Activated CD4-positive, alpha-beta T cell treated with anti-CD3 and anti-CD28 coated beads, Interleukin-2, amount 50 U/mL, for 1 hour (primary cell): ENCODE measurements around the gene ERCC3.
"Not testable (repeated sequence)": the region's sequence is repeated elsewhere in the genome, so short reads cannot be mapped to it uniquely, and the experiment has no call there.

Experiments used
- DNase-seq: peaks from one replicate; pipeline ENCODE4 v3.0.0-alpha.2; 2020

The ERCC3 gene

DNA sequence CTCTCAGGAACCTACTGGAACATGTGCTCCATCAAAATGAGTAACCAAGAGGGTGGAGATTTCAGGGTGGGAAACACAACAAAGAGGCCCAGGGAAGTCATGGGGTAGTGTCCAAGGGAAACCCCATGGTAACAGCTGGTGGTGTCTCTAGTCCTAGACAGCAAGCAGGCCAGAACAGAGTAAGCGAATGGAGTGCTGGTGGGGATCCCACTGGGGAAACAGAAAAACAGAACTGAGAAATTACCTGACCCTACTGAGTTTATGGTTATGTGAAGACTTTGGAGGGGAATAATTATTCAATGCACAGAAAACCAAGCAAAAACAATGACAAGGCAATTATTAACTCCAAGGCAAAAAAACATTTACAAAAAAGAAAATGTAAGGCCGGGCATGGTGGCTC, 16.9 kb downstream of the ERCC3 start:
- no peak for DNase-seq

DNA sequence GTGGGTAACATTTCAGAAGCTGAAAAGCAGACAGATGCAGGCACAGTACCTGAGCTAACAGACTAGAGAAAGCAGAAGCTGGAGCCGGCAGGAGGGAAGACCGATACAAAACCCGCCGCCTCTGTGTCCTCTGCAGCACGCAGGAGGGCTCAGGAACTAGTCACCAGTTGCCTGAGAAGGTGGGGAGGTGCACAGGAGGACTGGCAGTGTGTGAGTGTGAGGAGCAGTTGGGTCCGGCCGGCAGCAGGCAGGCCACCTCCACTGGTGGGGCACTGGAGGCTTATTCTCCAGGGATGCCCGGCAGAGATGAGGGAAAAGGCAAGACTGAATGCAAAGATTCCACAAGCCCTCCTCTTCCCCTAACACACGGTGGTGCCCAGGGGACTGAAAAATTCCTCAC, 18.2 kb downstream of the ERCC3 start:
- DNase-seq: no peak

DNA sequence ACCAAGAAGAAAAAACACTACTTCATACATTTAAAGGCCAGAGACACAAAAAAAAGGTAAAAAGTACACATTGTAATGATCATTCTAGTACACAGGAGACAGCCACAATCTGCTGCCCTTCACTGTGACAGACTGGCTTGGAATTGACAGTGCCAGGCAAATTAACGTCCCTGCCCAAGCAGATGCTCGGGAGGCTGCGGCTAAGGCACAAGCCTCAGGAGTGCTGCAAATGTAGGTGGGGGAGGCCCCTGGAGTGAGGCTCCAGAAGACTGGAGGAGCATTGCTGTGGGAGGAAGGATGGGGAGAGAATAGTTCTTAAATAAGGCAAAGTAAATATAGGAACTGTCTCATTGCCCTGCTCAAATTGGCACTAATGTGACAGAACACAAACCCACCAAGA, 18.6 kb downstream of the ERCC3 start:
- no peak for DNase-seq

DNA sequence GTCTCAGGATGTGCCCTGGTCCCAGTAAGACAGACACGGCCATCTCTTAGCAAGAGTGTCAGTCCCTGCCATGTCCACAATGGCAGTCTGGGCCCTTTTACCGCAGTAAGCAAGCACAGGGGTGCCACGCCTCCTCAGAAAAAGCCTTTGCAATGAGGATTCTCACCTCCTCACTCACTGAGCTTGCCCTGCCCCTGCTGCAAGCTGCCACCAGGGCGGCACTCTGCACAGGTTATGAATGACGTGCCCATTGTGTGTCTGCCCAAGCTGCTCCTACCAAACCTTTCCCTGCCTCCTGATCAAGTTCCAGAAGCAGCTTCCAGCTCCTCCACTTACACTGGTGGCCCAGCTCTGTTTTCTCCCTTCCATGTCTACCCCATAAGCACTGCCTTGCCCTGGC, 23.3 kb downstream of the ERCC3 start:
- DNase-seq: no peak

DNA sequence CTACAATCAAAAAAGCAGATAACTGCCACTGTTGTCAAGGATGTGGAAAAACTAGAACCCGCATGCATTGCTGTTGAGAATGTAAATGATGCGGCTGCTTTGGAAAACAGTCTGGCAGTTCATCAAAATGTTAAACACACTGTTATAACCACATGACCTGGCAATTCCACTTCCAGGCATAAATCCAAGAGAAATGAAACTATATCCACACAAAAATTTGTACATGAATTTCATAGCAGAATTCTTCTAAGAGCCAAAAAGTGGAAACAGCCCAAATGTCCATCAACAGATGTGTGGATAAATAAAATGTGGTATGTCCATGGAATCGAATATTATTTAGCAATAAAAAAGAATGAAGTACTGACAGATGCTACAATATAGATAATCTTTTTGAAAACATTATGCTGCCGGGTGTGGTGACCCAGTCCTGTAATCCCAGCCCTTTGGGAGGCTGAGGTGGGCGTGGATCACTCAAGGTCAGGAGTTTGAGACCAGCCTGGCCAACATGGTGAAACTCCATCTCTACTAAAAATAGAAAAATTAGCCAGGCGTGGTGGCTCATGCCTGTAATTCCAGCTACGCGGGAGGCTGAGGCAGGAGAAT, 32.0 kb downstream of the ERCC3 start:
- no peak for DNase-seq

DNA sequence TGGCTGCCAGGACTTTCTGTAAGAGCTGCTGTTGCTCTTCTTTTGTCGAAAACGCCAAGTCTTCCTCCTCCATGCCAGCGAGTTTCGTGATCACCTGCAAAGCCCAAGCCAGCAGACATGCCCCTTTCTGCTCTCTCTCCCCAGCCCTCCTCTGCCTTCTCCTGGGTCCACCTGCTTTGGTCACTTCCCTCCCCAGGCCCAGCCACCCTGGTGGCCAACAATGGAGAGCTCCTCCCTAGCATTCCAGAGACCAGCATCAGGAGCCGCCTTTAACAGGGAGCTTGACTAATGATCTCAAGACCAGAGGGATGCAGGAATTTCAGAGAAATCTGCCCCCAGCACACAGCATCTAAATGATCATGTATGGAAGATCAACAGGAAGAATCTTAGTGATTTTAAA, 34.6 kb downstream of the ERCC3 start:
- DNase-seq: no peak

DNA sequence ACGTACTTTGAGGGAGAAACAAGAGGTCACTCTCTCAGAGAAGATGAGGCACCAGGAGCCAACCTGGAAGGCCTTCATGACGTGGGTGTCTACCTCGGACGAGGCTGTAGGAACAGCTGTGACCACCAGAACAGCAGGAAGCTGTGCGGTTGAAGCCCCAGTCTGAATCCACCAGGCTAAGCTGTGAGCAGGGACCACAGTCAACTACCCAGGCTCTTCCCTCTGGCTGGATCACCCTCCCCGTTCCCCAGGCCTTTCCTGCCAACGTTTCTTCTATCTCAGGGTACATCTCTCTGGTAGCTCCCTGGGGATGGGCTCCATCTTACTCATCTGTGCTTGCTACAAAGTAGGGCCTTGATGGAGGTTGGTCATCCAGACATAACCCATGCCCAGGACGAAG, 37.1 kb downstream of the ERCC3 start:
- DNase-seq: no peak

DNA sequence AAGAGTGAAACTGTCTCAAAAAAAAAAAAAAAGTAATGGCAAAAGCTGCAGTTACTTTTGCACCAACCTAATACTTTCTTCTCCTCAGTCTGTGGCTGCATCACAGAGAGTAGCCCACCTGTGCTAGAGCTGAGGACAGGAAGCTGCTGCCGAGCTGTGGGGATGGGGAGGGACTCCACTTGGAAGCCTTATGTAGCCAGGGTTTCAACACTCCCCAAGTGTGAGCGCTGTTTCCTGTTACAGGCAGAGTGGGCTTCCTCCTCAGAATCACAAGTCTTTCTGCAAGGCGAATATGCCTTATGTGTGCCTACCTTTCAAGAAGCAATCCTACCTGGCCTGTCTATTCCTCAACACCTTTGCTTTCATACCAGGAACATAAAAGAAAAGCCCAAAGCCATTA, 37.6 kb downstream of the ERCC3 start:
- no peak for DNase-seq

DNA sequence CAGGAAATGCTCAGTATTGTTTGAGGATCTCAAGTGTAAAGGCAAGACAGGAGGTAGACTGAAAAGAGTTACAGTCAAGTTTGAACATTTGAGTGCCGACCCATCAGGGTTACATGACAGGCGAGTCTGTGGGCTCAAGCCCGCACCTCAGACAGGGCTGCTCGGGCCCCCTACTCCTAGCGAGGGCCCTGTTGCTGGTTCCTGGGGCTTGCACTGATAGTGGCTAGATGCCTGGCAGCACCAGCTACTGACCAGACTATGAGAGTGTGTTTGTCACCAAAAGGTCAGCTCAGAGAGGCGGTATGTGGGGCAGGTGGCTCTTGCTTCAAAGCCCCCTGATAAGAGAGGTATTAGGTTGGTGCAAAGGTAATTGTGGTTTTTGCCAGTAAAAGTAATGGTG, 38.2 kb downstream of the ERCC3 start:
- no peak for DNase-seq

DNA sequence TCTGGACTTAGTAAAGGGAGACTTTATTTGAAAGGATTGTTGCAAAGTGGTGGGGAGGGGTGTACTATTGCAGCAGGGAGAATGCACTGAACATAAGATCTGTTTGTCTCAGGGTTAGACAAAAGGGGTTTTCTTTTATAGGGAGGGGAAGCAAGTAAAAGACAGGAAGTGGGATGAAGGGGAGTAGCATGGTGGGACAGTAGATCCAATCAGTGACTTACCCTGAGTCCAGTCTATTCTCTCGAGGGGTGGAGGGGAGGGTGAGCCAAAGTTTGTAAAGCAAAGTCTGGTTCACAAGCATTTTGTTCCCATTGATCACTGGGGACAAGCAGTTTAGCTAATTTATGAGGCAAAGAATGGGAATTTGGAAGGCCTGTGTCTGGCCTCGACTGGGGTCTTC, 38.8 kb downstream of the ERCC3 start:
- no peak for DNase-seq

DNA sequence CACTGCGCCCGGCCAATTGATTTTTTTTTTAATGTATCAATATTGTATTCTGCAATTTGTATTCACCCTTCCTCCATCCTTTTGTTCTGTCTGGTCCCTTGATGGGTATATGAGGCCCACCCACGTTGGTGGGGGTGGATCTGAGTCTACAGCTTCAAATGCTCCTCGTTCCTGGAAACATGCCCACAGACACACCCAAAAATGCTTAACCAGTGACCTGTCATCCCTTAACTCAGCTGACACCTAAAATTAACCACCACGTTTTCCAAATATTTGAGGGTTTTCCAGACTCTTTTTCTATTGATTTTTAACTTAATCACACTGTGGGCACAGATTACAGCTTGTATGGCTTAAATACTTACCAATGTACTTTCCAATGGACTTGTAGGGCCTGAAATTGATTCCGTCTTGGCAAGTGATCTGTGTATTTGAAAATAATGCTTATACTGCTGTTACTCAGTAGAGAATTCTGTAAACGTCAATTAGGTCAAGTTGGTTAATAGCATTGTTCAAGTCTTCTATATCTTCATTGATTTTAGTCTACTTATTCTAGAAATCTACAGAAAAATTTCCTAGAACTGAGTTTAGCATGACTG, 39.5 kb downstream of the ERCC3 start:
- no peak for DNase-seq

DNA sequence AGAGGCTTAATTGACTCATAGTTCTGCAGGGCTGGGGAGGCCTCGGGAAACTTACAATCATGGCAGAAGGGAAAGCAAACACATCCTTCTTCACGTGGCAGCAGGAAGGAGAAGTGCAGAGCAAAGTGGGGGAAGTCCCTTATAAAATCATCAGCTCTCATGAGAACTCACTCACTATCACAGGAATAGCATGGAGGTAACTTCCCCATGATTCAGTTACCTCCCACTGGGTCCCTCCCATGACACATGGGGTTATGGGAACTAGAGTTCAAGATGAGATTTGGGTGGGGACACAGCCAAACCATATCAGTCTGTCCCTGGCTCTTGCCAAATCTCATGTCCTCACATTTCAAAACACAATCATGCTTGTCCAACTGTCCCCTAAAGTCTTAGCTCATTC, 52.8 kb downstream of the ERCC3 start:
- DNase-seq: not testable (repeated sequence)

DNA sequence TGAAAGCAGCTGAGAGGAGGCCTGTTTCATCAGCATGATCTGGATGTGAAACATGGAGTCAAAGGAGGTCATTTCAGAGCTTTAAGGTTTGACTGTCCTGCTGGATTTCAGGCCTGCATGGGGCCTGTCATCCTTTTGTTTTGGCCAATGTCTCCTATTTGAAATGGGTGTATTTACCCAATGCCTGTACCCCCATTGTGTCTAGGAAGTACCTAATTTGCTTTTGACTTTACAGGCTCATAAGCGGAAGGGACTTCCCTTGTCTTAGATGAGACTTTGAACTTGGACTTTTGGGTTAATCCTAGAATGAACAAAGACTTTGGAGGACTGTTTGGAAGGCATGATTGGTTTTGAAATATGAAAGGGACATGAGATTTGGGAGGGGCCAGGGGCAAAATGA, 54.5 kb downstream of the ERCC3 start:
- no peak for DNase-seq

DNA sequence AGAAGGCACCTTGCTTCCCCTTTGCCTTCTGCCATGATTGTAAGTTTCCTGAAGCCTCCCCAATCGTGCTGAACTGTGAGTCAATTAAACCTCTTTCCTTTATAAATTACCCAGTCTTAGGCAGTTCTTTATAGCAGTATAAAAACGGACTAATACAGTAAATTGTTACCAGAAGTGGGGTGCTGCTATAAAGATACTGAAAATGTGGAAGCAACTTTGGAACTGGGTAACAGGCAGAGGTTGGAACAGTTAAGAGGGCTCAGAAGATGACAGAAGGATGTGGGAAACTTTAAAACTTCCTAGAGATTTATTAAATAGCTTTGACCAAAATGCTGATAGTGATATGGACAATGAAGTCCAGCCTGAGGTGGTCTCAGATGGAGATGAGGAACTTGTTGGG, 56.2 kb downstream of the ERCC3 start:
- not testable (repeated sequence) for DNase-seq

DNA sequence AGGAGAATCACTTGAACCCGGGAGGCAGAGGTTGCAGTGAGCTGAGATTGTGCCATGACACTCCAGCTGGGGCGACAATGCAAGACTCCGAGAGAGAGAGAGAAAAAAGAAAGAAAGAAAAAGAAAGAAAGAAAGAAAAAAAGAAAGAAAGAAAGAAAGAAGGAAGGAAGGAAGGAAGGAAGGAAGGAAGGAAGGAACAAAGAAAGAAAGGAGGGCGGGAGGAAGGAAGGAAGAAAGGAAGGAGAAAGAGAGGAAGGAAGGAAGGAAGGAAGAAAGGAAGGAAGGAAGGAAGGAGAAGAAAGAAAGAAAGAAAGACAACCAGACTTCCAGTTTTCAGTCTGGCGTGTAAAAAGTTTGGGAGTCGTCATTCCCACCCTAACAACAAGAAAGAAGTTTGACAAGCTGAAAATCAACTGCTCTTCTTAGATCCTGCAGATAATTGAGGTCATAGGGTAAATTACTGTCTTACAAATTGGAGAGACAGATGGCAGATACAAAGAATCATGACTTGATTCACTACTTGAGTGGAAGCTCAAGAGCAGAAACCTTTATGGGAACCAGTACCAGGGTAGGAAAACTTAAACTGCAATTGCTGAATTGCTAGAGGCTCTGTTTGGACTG, 58.8 kb downstream of the ERCC3 start:
- DNase-seq: no peak

DNA sequence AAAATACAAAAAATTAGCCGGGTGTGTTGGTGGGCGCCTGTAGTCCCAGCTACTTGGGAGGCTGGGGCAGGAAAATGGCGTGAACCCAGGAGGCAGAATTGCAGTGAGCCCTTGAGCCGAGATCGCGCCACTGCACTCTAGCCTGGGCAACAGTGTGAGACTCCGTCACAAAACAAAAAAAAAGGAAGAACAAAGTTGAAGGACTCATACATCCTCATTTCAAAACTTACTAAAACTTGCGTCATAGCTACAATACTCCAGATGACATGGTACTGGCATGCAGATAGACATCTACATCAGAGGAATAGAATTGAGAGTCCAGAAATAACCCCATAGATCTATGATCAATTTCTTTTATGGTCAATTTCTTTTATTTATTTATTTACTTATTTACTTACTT, 60.2 kb downstream of the ERCC3 start:
- no peak for DNase-seq

DNA sequence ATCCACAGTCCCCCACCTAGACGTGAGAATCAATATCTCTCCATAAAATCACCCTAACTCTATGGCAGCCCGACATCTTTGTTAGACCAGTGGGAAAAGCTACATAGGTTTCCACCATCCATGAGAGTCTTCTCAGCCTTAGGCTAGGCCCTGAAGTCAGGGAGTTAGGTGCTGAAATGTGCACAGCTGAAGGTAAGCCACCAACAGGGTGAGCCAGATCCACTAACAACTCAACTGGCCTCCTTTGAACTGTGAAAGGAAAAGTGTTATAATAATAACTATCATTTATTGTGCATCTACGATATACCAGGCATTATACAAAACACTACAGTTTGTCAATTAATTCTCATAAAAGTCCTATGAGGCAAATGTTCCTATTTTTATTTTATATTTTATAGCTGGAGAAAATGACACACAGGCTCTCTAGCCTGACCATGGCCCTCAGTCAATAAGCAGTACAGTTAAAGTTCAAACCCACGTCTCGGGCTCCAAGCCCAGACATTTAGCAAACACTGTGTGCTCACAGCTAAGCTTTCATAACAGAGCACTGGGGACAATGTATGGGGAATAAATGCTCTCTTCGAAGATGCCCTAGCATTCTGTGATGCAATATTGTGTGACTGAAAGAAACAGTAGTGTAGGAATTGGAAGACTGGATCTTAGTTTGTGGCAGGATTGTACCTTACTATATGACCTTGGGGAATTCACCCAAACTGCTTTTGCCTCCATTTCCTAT, 62.6 kb downstream of the ERCC3 start:
- no peak for DNase-seq

DNA sequence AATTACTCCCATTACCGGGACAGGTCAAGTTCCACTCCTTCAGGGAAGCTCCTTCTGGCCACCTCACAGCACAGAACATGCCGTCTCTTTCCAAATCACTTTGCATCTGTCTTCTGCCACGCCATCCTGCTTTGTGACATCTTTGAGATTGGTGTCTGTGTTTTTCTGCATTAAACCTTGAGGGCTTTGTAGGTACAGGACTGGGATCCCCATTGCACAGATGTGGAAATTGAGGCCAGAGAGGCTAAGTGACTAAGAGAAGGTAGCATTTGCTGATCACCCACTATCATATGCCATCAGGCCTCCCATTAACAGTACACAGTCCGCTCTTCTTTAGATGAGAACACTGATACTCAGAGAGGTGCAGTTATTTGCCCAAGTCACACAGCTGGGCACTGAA, 64.4 kb downstream of the ERCC3 start:
- DNase-seq: no peak

DNA sequence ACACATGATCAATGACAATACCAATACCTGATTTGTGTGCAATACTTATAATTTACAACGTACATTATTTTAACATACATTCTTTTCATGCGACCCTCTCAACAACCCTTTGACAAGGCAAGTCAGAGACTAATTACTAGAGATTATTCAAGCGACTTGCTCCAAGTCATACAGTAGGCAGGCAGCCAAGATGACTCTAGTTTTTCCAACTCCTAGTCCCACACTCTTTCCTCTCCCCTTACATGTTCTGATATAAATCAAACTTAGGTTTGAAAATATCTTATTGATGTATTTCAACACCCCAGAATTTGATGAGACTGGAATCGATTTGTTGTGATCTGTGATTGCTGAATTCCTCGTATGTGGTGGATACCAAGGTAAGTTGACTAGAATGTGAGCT, 65.8 kb downstream of the ERCC3 start:
- DNase-seq: no peak

DNA sequence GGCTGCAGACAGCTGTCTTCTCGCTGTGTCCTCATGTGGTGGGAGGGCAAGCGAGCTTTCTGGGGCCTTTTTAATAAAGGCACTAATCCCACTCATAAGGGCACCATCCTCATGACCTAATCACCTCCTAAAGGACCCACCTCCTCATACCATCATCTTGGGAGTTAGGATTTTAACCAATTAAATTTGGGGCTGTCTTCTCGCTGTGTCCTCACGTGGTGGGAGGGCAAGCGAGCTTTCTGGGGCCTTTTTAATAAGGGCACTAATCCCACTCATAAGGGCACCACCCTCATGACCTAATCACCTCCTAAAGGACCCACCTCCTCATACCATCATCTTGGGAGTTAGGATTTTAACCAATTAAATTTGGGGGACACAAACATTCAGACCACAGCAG, 66.7 kb downstream of the ERCC3 start:
- not testable (repeated sequence) for DNase-seq

DNA sequence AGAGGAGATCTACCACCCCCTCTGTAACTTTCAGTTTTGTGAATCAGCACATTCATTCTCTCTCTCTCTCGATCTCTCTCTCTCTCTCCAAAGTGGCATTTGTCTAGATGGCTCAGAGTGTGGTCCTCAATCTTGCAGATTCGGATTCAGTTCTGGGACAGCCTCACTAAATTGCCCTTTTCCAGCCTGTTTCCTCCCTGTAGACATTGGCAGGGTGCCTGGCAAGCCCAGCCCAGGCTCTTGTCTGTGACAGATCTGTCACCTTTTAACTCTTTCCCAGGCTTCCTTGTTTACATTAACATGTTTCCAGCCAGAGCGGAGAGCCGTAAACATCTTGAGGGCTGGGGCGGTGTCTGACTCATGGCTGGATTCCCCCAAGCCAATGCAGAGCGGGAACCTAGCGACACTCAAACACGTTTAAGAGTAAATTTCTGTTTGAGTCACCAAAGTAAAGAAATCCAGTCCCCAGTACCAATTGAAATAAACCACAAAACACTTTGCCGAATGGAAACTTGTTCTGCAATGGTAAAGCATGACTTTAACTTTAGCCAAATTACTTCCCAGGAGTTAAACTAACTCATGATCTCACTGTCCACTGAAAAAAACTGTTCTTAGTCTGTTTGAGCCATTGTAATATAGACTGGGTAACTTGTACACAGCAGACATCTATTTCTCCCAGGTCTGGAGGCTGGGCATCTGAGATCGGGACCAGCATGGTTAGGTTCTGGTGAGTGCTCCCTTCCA, 67.3 kb downstream of the ERCC3 start:
- DNase-seq: no peak

DNA sequence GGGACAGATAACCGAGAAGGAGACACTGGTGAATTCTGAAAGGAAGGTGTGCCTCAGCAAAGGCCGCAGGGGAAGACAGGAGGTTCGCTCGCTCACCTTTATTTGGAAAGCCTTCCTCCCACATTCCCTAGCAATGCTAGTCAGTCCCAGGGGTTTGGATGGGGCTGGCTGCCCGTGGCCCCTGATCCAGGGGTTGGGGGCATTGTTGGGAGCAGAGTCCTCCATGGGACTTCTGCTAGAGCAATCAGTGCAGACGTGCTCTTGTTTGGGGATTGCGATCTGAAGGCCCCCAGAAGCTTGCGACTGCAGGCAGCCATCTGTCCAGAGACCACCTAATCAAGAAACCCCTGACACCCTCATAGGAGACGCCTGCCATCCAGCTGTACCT, 67.8 kb downstream of the ERCC3 start:
- no peak for DNase-seq

DNA sequence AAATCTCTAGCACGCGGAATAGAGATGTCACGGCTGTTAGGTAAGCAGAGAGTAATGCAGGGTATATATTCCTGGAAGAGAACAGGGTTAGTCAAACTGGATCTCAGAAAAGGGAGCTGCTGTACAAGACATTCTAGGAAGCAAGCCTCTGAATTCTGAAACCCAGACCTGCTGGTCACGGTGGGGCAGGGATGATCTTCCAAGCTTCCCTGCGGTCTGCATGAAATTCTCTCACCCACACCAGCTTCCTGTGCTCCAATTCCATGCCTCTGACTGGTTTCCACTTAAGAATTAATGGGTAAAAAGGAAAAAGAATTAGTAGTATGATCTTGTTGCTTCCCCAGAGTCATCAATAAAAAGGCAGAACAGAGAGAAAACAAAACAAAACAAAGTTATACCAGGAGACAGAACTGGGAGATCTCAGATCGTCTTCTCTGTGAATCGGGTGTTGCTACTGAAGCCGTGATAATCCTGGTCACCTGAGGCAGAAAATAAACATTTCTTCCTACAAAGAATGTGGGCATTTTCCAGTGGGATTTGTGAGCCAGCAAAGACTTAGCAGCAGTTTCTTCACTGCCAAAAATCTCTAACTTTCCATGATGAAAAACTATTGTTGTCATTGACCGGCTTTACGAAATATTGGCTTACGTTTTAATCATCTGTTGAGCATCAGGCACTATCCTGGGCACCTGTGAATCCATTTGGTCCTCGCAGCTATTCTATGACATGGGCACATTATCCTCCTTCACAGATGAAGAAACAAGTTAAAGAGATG, 68.6 kb downstream of the ERCC3 start:
- DNase-seq: no peak
